K562 (cell line): ENCODE data around the gene CSTF1. TPM values are rescaled to one million over a fixed set of nuclear protein-coding genes. Genes with fewer than 3 reads are reported as not detected.

Source experiments
- ATAC-seq: fragments of 200-7000 bp; cut with Tn5 transposase; 3 replicates; pipeline ENCODE4 v1.9.1; 2020; ENCODE audit warnings: moderate library complexity
- BruUV-seq: library from RNA; stranded (reverse); fragments of 400-500 nt; replicated peaks from 2 replicates; lab custom pipeline; 2021; lab: Mats Ljungman, UMichigan
- CTCF ChIA-PET: fragments of 300-600 bp; formaldehyde crosslinking; extraction: SDS; loops from one replicate; lab custom pipeline; 2021; ENCODE audit warnings: low intra/inter-chr PET ratio; lab: Yijun Ruan, JAX
- POLR2A ChIA-PET: fragments of 300-600, 350-650 bp; sonication (Branson Sonifier 250); formaldehyde crosslinking; extraction: SDS; loops from one replicate; lab custom pipeline; 2021; ENCODE audit warnings: antibody characterized with exemption, inconsistent platforms; lab: Yijun Ruan, JAX
- DNase-seq, 4 experiments: peaks; one replicate each; pipeline versions ENCODE4 v3.0.0 to v3.0.0-alpha.2; 2011 to 2018; ENCODE audit warnings: low spot score in 3 of 4, mixed read lengths in 3 of 4; ENCODE audit errors: extremely low read depth in 1 of 4
- FAIRE-seq: peaks from 2 replicates; lab custom pipeline; 2011; peaks lifted over from hg19 to GRCh38; lab: Jason Lieb, UNC
- H2AFZ ChIP-seq: 2 replicates; pipeline ENCODE4 v1.6.0; 2011; ENCODE audit warnings: low read depth, low read length, control low read depth, inconsistent platforms
- H3K27ac ChIP-seq: fragments of 200-600 bp; 3 replicates; pipeline ENCODE4 v1.8.0; 2011; ENCODE audit warnings: low read depth, mild to moderate bottlenecking, control low read depth, inconsistent platforms, low read length, moderate library complexity, mixed read lengths; ENCODE audit errors: extremely low read depth
- H3K27me3 ChIP-seq, 2 experiments: fragments of 300-600 bp in 1 of 2; 2 replicates in 1 of 2; 3 replicates in 1 of 2; pipeline versions ENCODE4 v1.6.0 to v1.8.0; 2011; ENCODE audit warnings: inconsistent platforms in 2 of 2, low read length in 2 of 2, mild to moderate bottlenecking in 1 of 2, mixed read lengths in 1 of 2, moderate library complexity in 1 of 2; ENCODE audit not compliant: control insufficient read depth in 2 of 2, insufficient read depth in 2 of 2
- H3K36me3 ChIP-seq: fragments of 300-600 bp; 3 replicates; pipeline ENCODE4 v1.8.0; 2011; ENCODE audit warnings: mild to moderate bottlenecking, low read length, inconsistent platforms; ENCODE audit not compliant: control insufficient read depth, insufficient read depth
- H3K4me1 ChIP-seq, 2 experiments: fragments of 200-600 bp in 1 of 2; replicated peaks in 1 of 2; 2 replicates in 1 of 2; 3 replicates in 1 of 2; pipeline versions ENCODE4 v1.5.1 to v1.8.0; 2011; ENCODE audit warnings: inconsistent platforms in 2 of 2, low read length in 2 of 2, mild to moderate bottlenecking in 1 of 2, mixed read lengths in 1 of 2, moderate library complexity in 1 of 2; ENCODE audit not compliant: control insufficient read depth in 2 of 2, insufficient read depth in 2 of 2
- H3K4me2 ChIP-seq: 2 replicates; pipeline ENCODE4 v1.6.1; 2011; ENCODE audit warnings: low read length, control low read depth, inconsistent platforms, mixed read lengths; ENCODE audit not compliant: insufficient read depth
- H3K4me3 ChIP-seq: fragments of 200-600 bp; sonication (generic), shearing (Covaris generic); 2 replicates; pipeline ENCODE4 v1.5.1; 2016; ENCODE audit warnings: control low read depth, inconsistent platforms
- H3K79me2 ChIP-seq: fragments of 200-600 bp; 3 replicates; pipeline ENCODE4 v1.8.0; 2011; ENCODE audit warnings: low read length, inconsistent platforms; ENCODE audit not compliant: control insufficient read depth, insufficient read depth
- H3K9ac ChIP-seq, 2 experiments: 2 replicates each; pipeline versions ENCODE4 v1.6.0 to v1.6.1; 2011; ENCODE audit warnings: low read depth in 2 of 2, low read length in 2 of 2, control low read depth in 1 of 2, inconsistent platforms in 1 of 2, mild to moderate bottlenecking in 1 of 2, mixed read lengths in 1 of 2; ENCODE audit not compliant: insufficient read depth in 1 of 2
- H3K9me1 ChIP-seq: one replicate; pipeline ENCODE4 v1.6.0; 2011; ENCODE audit warnings: inconsistent platforms, mild to moderate bottlenecking, low read length, moderate library complexity; ENCODE audit not compliant: control insufficient read depth, insufficient read depth
- H3K9me3 ChIP-seq: replicated peaks from 2 replicates; pipeline ENCODE4 v1.5.1; 2011; ENCODE audit warnings: low read depth, low read length, inconsistent platforms; ENCODE audit not compliant: control insufficient read depth, insufficient read depth
- H4K20me1 ChIP-seq: replicated peaks from 2 replicates; pipeline ENCODE4 v1.6.1; 2011; ENCODE audit warnings: low read length, inconsistent platforms, mixed read lengths; ENCODE audit not compliant: control insufficient read depth, insufficient read depth
- CHD2 ChIP-seq: IDR thresholded peaks from 2 replicates; pipeline ENCODE4 v1.6.1; 2011; ENCODE audit warnings: low read depth, low read length
- ETV5 ChIP-seq: sonication (generic); formaldehyde crosslinking; IDR thresholded peaks from 2 replicates; pipeline ENCODE4 v1.4.0; 2020; ENCODE audit warnings: low read depth, mild to moderate bottlenecking, missing genetic modification reagents
- FOXK2 ChIP-seq, 2 experiments: fragments of 450-650 bp; IDR thresholded peaks in 1 of 2; conservative IDR thresholded peaks in 1 of 2; 2 replicates each; pipeline ENCODE4 v1.6.1; 2016; ENCODE audit warnings: low read depth in 2 of 2, mild to moderate bottlenecking in 1 of 2
- HOXB6 ChIP-seq: fragments of 250-450 bp; sonication (Bioruptor Pico); IDR thresholded peaks from 2 replicates; pipeline ENCODE4 v1.5.1; 2022; ENCODE audit warnings: mild to moderate bottlenecking, borderline replicate concordance
- KLF1 ChIP-seq: fragments of 450-650 bp; IDR thresholded peaks from 2 replicates; pipeline ENCODE4 v1.6.1; 2016; ENCODE audit warnings: missing genetic modification characterization, missing compliant biosample characterization
- KLF13 ChIP-seq: fragments of 450-650 bp; IDR thresholded peaks from 2 replicates; pipeline ENCODE4 v1.6.1; 2016; ENCODE audit warnings: missing genetic modification characterization, low read depth, mild to moderate bottlenecking, missing compliant biosample characterization, moderate library complexity, borderline replicate concordance
- NR4A1 ChIP-seq, 2 experiments: fragments of 250-450 bp in 1 of 2; fragments of 450-650 bp in 1 of 2; sonication (Bioruptor Pico) in 1 of 2; IDR thresholded peaks; 2 replicates each; pipeline versions ENCODE4 v1.4.0 to v1.6.1; 2016 to 2020; ENCODE audit warnings: mild to moderate bottlenecking in 2 of 2, missing compliant biosample characterization in 1 of 2, missing genetic modification characterization in 1 of 2, moderate library complexity in 1 of 2
- SAP30 ChIP-seq: fragments of 200-600 bp; sonication (generic); IDR thresholded peaks from 2 replicates; pipeline ENCODE4 v1.6.1; 2012; ENCODE audit warnings: borderline replicate concordance, low read depth, mild to moderate bottlenecking, moderate library complexity, low read length, control low read depth, inconsistent platforms; ENCODE audit not compliant: insufficient read depth, poor library complexity, severe bottlenecking
- SMARCC2 ChIP-seq: fragments of 450-650 bp; IDR thresholded peaks from 2 replicates; pipeline ENCODE4 v1.6.1; 2017; ENCODE audit warnings: antibody characterized with exemption, moderate library complexity, mild to moderate bottlenecking, low read depth
- TAF15 ChIP-seq: fragments of 200-400 bp; formaldehyde crosslinking; IDR thresholded peaks from 2 replicates; pipeline ENCODE4 v1.6.1; 2017; ENCODE audit warnings: mild to moderate bottlenecking, low read depth, low read length, moderate library complexity
- ZC3H4 ChIP-seq: sonication (generic); formaldehyde crosslinking; IDR thresholded peaks from 2 replicates; pipeline ENCODE4 v1.9.0; 2021; ENCODE audit warnings: missing genetic modification reagents, borderline replicate concordance
- ZKSCAN8 ChIP-seq: fragments of 200-800 bp; sonication (Bioruptor generic); IDR thresholded peaks from 2 replicates; pipeline ENCODE4 v1.6.1; 2016; ENCODE audit warnings: missing genetic modification characterization, missing compliant biosample characterization
- ZNF282 ChIP-seq: sonication (generic); formaldehyde crosslinking; IDR thresholded peaks from 2 replicates; pipeline ENCODE4 v1.8.1; 2023; ENCODE audit warnings: missing genetic modification reagents
- ZNF668 ChIP-seq: fragments of 250-450 bp; sonication (Bioruptor Pico); IDR thresholded peaks from 2 replicates; pipeline ENCODE4 v1.8.0; 2022; ENCODE audit warnings: mild to moderate bottlenecking, inconsistent platforms
- ZNF79 ChIP-seq: fragments of 250-450 bp; sonication (Bioruptor Pico); IDR thresholded peaks from 2 replicates; pipeline ENCODE4 v1.4.0; 2020; ENCODE audit warnings: low read depth, mild to moderate bottlenecking, moderate library complexity
- WGBS: fragments of 100-300 bp; shearing (Covaris generic); methylation state at CpG from one replicate; pipeline ENCODE4 v1.1.6; 2016; ENCODE audit warnings: low coverage, mixed read lengths; ENCODE audit not compliant: insufficient coverage; ENCODE audit errors: missing lambda C conversion rate; 5-methylcytosine and 5-hydroxymethylcytosine counted together
- in situ Hi-C: fragments of 300-500 bp; cut with MboI; formaldehyde crosslinking; loops from 4 replicates; pipeline ENCODE4 v1.15.0; 2018; ENCODE audit warnings: inconsistent platforms, mixed read lengths
- intact Hi-C: fragments of 100-400 bp; cut with micrococcal nuclease; formaldehyde crosslinking; loops from 2 replicates; pipeline ENCODE4 v1.14.2; 2022
- polyA plus RNA-seq, 8 experiments: library from polyadenylated mRNA; depleted of rRNA in 4 of 8; stranded (reverse) in 5 of 8; unstranded in 3 of 8; fragments of >200 nt; fragmentation: Nextera tagmentation in 2 of 8; fragmentation: Illumina TruSeq in 1 of 8; extraction: Ambion mirVana in 2 of 8; extraction: Trizol in 1 of 8; gene quantifications; 2 replicates each; pipeline versions ENCODE4 v1.2.1 to v1.2.3, GENCODE V29; 2011 to 2014; ENCODE audit warnings: inconsistent platforms in 1 of 8, missing spikeins in 1 of 8
- total RNA-seq, 7 experiments: library from RNA; depleted of rRNA in 6 of 7; stranded (reverse); fragments of >200 nt in 6 of 7; fragmentation: Illumina TruSeq in 2 of 7; extraction: Trizol in 2 of 7; gene quantifications; 2 replicates each; pipeline versions ENCODE4 v1.2.1 to v1.2.3, GENCODE V29; 2011 to 2021; ENCODE audit warnings: low replicate concordance in 1 of 7
- TF ChIP-seq, protein P1 (sequence below), 3 experiments: fragments of 200-800 bp in 1 of 3; sonication (Bioruptor generic) in 1 of 3; sonication (generic) in 1 of 3; formaldehyde crosslinking in 1 of 3; IDR thresholded peaks; 2 replicates each; pipeline versions ENCODE4 v1.6.1 to v1.8.0; 2016 to 2022; ENCODE audit warnings: mild to moderate bottlenecking in 2 of 3, missing compliant biosample characterization in 2 of 3, missing genetic modification characterization in 2 of 3, missing genetic modification reagents in 1 of 3
- TF ChIP-seq, protein P2 (sequence below): sonication (generic); formaldehyde crosslinking; IDR thresholded peaks from 2 replicates; pipeline ENCODE4 v1.9.0; 2022; ENCODE audit warnings: mild to moderate bottlenecking, missing genetic modification reagents
- TF ChIP-seq, protein P3 (sequence below), 2 experiments: fragments of 450-650 bp in 1 of 2; IDR thresholded peaks; 2 replicates each; pipeline ENCODE4 v1.6.1; 2011 to 2017; ENCODE audit warnings: low read depth in 2 of 2, antibody characterized with exemption in 1 of 2, borderline replicate concordance in 1 of 2, low read length in 1 of 2, mild to moderate bottlenecking in 1 of 2, mixed read lengths in 1 of 2; ENCODE audit not compliant: control insufficient read depth in 1 of 2

Gene CSTF1
- total and polyA plus RNA-seq, 9 of the 15 experiments (the other 6 are each of a cell fraction or from before 2014, with no cell fraction given), result 30.8 to 110 (median 53.4) TPM

DNA sequence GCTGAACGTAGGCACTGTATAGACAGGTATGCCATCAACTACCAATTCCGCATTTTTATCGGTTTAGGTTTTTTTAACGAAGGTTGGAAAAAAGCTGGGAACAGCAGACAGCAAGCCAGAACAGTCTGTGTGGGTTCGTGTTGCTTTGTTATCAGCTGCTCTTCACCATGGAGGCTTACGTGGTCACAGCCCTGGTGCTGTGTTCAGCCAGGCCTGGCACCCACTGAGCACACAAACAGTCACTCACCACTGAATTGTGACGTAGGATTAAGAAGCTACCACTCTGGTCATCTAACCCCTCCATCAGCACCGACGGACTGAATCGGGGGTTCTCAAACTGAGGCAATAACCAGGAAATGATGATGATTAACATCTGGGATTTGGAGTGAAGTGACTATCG lies 20.5 kb upstream of the CSTF1 start:
- in situ Hi-C loops, result loop anchor here (25.0 kb wide), 1 partner anchor 1285 kb away; no protein-coding TSS in a partner anchor
- no peak for FAIRE-seq
- ATAC-seq, result no peak
- TF ChIP-seq ZKSCAN8 (CRISPR knock-in tag) (no peak), KLF1 (tag) (no peak), HOXB6 (CRISPR knock-in tag) (no peak), SAP30 (no peak), ZNF668 (no peak), ETV5 (CRISPR knock-in tag) (no peak), NR4A1 (CRISPR knock-in tag; IDR thresholded peaks at IDR 0.05) (no peak), NR4A1 (tag; IDR thresholded peaks at IDR 0.05) (no peak), CHD2 (no peak), FOXK2 (conservative IDR thresholded peaks at IDR 0.05 in 1 of 2, IDR thresholded peaks at IDR 0.05 in 1 of 2; ENCODE audit: low read depth in 2 of 2) (no peak), KLF13 (tag) (no peak), ZNF79 (no peak), SMARCC2 (no peak), ZNF282 (CRISPR knock-in tag) (no peak), ZC3H4 (CRISPR knock-in tag) (no peak), TAF15 (no peak)
- TF ChIP-seq, protein P1, sequence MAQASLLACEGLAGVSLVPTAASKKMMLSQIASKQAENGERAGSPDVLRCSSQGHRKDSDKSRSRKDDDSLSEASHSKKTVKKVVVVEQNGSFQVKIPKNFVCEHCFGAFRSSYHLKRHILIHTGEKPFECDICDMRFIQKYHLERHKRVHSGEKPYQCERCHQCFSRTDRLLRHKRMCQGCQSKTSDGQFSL (CRISPR knock-in tag; IDR thresholded peaks at IDR 0.05), result no peak
- TF ChIP-seq, protein P1 (tag; IDR thresholded peaks at IDR 0.05), result no peak
- TF ChIP-seq, protein P2, sequence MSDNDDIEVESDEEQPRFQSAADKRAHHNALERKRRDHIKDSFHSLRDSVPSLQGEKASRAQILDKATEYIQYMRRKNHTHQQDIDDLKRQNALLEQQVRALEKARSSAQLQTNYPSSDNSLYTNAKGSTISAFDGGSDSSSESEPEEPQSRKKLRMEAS, result no peak
- TF ChIP-seq, protein P3, sequence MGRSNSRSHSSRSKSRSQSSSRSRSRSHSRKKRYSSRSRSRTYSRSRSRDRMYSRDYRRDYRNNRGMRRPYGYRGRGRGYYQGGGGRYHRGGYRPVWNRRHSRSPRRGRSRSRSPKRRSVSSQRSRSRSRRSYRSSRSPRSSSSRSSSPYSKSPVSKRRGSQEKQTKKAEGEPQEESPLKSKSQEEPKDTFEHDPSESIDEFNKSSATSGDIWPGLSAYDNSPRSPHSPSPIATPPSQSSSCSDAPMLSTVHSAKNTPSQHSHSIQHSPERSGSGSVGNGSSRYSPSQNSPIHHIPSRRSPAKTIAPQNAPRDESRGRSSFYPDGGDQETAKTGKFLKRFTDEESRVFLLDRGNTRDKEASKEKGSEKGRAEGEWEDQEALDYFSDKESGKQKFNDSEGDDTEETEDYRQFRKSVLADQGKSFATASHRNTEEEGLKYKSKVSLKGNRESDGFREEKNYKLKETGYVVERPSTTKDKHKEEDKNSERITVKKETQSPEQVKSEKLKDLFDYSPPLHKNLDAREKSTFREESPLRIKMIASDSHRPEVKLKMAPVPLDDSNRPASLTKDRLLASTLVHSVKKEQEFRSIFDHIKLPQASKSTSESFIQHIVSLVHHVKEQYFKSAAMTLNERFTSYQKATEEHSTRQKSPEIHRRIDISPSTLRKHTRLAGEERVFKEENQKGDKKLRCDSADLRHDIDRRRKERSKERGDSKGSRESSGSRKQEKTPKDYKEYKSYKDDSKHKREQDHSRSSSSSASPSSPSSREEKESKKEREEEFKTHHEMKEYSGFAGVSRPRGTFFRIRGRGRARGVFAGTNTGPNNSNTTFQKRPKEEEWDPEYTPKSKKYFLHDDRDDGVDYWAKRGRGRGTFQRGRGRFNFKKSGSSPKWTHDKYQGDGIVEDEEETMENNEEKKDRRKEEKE (IDR thresholded peaks at IDR 0.05; ENCODE audit: borderline replicate concordance in 1 of 2, control insufficient read depth in 1 of 2, low read depth in 2 of 2, low read length in 1 of 2), result no peak

More for the DNA sequence above, 20.5 kb upstream of the CSTF1 start:
- H3K27me3 ChIP-seq, result no peaks in the 10 kb centered on the region
- H3K4me3 ChIP-seq, result no peak overlapping the region
- no peak overlapping the region for H3K9ac ChIP-seq
- no peak overlapping the region for H3K27ac ChIP-seq
- no peak overlapping the region for H3K4me2 ChIP-seq
- ChIA-PET POLR2A (interaction anchor here (0.8 to 1.7 kb wide), 3 partner anchors 9 to 20 kb away, joined by 3 to 8 read pairs (median 3); partner anchors contain the start of genes AURKA and CSTF1), CTCF (no interaction called here)
- peaks cover 97% of the 10 kb centered on the region for H3K36me3 ChIP-seq
- WGBS, result 90% methylated on average over 11 of the region's 11 CpGs
- no TSS peak for BruUV-seq
- H3K79me2 ChIP-seq, result peaks cover 47% of the 10 kb centered on the region
- H2AFZ ChIP-seq, result no peak overlapping the region
- H4K20me1 ChIP-seq, result no peaks in the 10 kb centered on the region
- no peaks in the 10 kb centered on the region for H3K9me1 ChIP-seq
- no peaks in the 10 kb centered on the region for H3K9me3 ChIP-seq
- peaks cover 0 to 6% of the 10 kb centered on the region in 2 experiments; a peak in 2 of 5 replicates for H3K4me1 ChIP-seq
- DNase-seq, result no peak
- intact Hi-C loops, result no loop called here
